SK-N-MC (cell line): ENCODE data around the gene ELAVL2.

Source experiments
- EZH2 ChIP-seq: fragments of 200-600 bp; sonication (generic); IDR thresholded peaks from one replicate; pipeline ENCODE4 v1.6.1; 2017; ENCODE audit warnings: antibody characterized with exemption
- POLR2AphosphoS5 ChIP-seq: IDR thresholded peaks from 2 replicates; pipeline ENCODE4 v1.6.1; 2012; ENCODE audit warnings: mild to moderate bottlenecking, low read depth, low read length, borderline replicate concordance

DNA sequence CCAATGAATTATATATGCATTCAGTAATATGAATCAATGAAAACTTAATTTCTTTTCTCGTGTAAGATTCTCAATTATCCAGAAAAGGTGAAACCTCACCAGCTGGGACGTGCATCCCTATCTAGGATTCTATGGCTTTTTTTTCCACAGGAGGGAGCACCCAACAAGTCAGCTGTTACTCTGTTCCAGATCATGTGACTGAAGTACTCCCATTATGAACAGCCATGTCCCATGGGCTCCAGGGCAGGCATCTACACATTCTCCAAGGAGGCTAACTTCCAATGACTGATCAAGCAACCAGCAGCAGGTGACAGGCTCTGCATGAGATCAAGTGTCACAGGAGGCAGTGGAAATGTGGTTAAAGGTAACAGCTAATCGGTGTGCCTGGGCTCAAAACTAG, 118.8 kb downstream of the ELAVL2 start:
- TF ChIP-seq EZH2 (no peak), POLR2AphosphoS5 (no peak)
